Measurements from ENCODE around the gene TMEM184A. TPM values are rescaled to one million over a fixed set of nuclear protein-coding genes. Genes with fewer than 3 reads are reported as not detected.
"Not testable (repeated sequence)": the region's sequence is repeated elsewhere in the genome, so short reads cannot be mapped to it uniquely, and the experiment has no call there.

Gene TMEM184A
- total RNA-seq, 1 donor from 2014 or later = not detected

DNA sequence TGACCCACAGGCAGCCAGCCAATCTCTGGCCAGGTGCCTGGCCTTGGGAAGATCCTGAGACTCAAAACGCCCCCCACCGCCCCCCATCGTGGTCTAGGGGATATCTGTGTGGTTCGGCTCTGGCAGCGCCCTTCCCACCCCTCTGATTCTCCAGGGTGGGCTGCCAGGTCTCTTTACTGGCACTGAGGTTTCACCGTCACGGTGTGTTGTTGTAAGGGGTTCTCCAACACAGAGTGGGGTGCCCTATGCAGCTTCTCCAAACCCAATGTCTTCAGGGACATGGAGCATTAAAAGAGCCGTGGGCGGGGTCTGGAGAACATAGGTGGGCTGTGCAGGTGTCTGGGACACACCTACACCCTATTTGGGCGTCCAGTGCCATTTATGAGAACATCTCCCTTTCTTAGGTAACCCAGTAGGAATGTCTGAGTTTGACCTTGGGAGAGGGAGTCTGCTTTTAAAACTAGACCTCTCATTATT is 24.0 kb downstream of the TMEM184A start:
- Mint-ChIP-seq H3K27me3 (no peaks in the 10 kb centered on the region), H3K4me1 (peaks cover 24% of the 10 kb centered on the region), H3K4me3 (peak overlapping the region; percentile 91), H3K27ac (peak overlapping the region; percentile 94), H3K9me3 (no peaks in the 10 kb centered on the region), H3K36me3 (ENCODE audit: low read depth) (peaks cover 5% of the 10 kb centered on the region)
- peak; percentile 74 for DNase-seq
- intact Hi-C loops (cut with micrococcal nuclease) = loop anchor here (1.0 to 5.0 kb wide), 5 partner anchors 28 to 875 kb away; partner anchors contain the start of genes INTS1, MICALL2 and ZFAND2A

DNA sequence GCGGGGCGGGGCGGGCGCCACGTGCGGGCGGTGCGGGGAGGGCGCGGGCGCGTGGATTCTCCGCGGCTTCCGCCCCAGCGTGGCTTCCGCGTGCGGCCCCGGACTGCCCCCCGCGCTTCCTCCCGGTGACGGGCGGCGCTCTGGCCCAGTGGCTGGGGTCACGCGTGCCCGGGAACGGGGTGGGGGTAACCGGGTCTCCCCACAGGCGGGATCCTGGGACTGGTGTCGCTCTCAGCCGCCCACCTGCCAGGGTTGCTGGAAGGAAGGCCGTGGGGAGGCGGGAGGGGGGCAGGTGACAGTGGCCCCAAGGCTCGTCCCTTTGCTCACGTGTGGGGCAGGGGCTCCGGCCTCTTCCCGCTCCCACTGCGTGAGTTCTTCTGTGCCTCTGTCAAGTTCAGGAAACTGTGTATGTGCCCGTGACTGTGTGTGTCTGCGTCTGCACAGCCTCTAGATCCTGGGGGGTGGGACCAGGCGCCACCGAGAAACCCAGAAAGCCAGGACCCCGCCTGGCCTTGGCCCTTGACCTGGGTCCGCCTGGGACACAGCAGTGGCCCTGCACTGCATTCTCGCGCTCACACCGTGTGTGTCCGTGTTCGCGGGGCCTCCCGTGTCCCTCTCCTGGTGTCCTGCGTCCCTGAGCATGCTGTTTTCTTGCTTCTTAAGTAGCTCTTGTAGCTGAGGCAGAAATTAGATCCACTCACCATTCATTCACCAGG is 24.6 kb downstream of the TMEM184A start:
- Mint-ChIP-seq H3K27ac (peak overlapping the region; percentile 94), H3K27me3 (peaks cover 4% of the 10 kb centered on the region), H3K4me1 (peaks cover 22% of the 10 kb centered on the region), H3K9me3 (no peaks in the 10 kb centered on the region), H3K36me3 (ENCODE audit: low read depth) (peaks cover 2% of the 10 kb centered on the region), H3K4me3 (peak overlapping the region; percentile 91)
- peak; percentile 86 for DNase-seq
- intact Hi-C loops (cut with micrococcal nuclease) = loop anchor here (5.0 kb wide), 1 partner anchor 369 kb away; the partner anchor contains the start of gene ZFAND2A

DNA sequence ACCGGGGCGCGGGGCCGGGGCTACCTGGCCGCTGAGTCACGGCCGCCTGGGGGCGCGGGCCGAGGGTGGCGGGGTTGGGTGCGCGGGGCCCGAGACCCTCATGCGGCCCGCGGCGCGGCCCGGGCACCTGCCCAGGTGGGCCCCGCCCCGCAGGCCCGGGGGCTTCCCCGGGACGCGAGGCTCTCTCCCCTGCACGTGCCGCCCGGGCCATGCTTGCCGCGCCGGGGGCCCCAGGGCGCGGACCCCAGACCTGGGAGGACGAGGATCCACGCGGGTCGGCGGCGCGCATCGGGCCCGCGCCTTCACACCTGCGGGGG is 25.1 kb downstream of the TMEM184A start:
- peaks cover 5% of the 10 kb centered on the region for H3K27me3 Mint-ChIP-seq

DNA sequence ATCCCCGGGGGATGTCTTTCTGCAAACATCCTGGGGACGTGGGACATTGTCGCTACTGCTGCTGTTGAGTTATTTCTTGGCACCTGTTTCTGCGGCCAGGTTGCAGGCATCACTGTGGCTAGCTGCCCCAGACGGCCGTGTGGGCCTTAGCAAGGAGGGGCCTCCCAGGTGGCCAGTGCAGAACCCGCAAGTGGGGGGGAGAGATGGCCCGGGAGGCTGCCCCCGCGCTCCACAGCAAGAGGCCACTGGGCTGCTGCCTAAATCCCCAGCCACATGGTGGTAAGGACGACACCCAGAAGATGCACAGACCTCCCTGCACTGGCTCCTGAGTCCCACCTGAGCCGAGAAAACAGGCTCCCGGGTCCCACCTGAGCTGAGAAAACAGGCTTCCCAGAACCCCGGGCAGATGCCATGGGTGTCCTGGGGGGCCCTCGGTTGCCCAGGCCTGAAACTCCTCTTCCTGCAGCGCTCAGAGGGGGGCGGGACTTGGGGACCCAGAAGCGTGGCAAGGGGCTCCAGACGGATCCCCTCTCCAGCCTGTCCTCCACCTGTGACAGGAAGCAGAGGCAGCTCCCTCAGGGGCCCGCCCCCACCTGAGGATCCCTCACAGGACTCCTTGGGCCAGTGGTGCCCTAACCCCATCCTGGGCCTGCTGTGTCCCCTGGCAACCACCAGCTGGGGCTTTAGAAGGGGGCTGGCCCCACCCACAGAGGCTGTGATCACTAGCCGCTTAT is 26.5 kb downstream of the TMEM184A start:
- Mint-ChIP-seq H3K27ac (no peak overlapping the region), H3K36me3 (ENCODE audit: low read depth) (no peaks in the 10 kb centered on the region), H3K27me3 (peaks cover 11% of the 10 kb centered on the region), H3K9me3 (no peaks in the 10 kb centered on the region), H3K4me3 (peak overlapping the region; percentile 70), H3K4me1 (peaks cover 23% of the 10 kb centered on the region)
- intact Hi-C loops (cut with micrococcal nuclease) = loop anchor here (5.0 kb wide), 1 partner anchor 367 kb away; the partner anchor contains the start of gene ZFAND2A
- peak; percentile 65 for DNase-seq

More for the DNA sequence above, 25.1 kb downstream of the TMEM184A start:
- intact Hi-C loops (cut with micrococcal nuclease) = loop anchor here (5.0 kb wide), 1 partner anchor 369 kb away; the partner anchor contains the start of gene ZFAND2A
- H3K36me3 Mint-ChIP-seq (ENCODE audit: low read depth) = no peaks in the 10 kb centered on the region
- H3K4me3 Mint-ChIP-seq = no peak overlapping the region
- DNase-seq = no peak
- H3K27ac Mint-ChIP-seq = no peak overlapping the region
- no peaks in the 10 kb centered on the region for H3K9me3 Mint-ChIP-seq
- H3K4me1 Mint-ChIP-seq = peaks cover 21% of the 10 kb centered on the region

DNA sequence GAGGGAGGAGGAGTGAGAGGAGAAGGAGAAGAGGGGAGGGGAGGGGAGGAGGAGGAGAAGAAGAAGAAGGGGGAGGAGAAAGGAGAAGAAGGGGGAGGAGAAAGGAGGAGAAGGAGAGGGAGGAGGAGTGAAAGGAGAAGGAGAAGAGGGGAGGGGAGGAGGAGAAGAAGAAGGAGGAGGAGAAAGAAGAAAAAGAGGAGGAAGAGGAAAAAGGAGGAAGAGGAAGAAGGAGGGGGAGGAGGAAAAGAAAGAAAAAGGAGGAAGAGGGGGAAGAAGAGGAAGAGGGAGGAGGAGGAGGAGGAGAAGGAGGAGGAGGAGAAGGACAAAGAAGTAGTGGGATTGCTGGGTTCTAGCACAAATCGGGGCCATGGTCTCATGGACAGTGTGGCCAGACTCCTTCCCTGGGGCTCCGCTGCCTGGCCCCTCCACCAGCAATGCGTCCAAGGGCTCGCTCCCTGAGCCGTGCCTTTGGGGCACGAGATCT is 29.7 kb downstream of the TMEM184A start:
- intact Hi-C loops (cut with micrococcal nuclease) = no loop called here
- Mint-ChIP-seq H3K27ac (no peak overlapping the region), H3K36me3 (ENCODE audit: low read depth) (no peaks in the 10 kb centered on the region), H3K4me3 (no peak overlapping the region), H3K4me1 (peaks cover 4% of the 10 kb centered on the region), H3K9me3 (no peaks in the 10 kb centered on the region), H3K27me3 (peaks cover 11% of the 10 kb centered on the region)
- no peak for DNase-seq

DNA sequence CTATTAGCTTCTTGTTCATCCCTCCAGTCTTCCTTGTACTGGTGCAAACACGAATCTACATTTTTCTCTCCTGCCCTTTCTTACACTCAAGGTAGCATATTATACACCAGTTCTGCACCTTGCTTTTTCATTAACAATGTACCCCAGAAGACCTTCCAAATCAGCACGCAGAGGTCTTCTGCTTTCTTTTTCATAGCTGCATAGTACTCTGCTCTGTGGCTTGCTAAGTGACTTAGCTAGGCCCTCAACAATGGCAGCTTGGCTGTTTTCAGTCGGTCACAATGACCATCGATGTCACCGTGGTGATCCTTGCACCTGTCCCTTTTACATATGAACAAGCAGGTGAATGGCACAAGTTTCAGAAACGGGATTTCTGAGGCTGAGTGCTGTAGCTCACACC is 30.6 kb downstream of the TMEM184A start:
- no peak for DNase-seq
- H3K27ac Mint-ChIP-seq = no peak overlapping the region
- no peaks in the 10 kb centered on the region for H3K36me3 Mint-ChIP-seq (ENCODE audit: low read depth)
- intact Hi-C loops (cut with micrococcal nuclease) = no loop called here
- H3K4me3 Mint-ChIP-seq = no peak overlapping the region
- H3K9me3 Mint-ChIP-seq = no peaks in the 10 kb centered on the region
- peaks cover 4% of the 10 kb centered on the region for H3K4me1 Mint-ChIP-seq
- H3K27me3 Mint-ChIP-seq = peaks cover 11% of the 10 kb centered on the region

DNA sequence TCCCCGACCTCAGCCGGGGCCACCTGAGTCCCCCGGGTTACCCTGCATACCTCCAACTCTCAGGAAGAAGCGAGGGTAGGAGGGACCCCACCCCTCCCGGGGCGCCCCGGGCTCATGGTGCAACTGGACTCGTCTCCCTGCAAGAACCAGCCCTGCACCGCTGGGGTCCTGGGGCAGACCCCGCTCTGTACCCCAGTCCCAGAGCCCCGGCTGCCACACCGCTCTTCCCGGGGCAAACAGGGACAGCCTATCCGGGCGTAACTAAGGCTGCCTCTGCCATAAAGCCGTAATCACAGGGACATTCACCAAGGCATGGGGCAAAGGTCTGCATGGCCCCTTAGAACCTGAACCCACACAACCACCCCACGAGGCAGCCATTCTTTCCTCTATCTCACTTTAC is 32.2 kb downstream of the TMEM184A start:
- peaks cover 11% of the 10 kb centered on the region for H3K27me3 Mint-ChIP-seq
- no peak for DNase-seq
- H3K36me3 Mint-ChIP-seq (ENCODE audit: low read depth) = no peaks in the 10 kb centered on the region
- H3K4me1 Mint-ChIP-seq = peaks cover 2% of the 10 kb centered on the region
- no peak overlapping the region for H3K4me3 Mint-ChIP-seq
- intact Hi-C loops (cut with micrococcal nuclease) = no loop called here
- H3K27ac Mint-ChIP-seq = no peak overlapping the region
- H3K9me3 Mint-ChIP-seq = peaks cover 9% of the 10 kb centered on the region

DNA sequence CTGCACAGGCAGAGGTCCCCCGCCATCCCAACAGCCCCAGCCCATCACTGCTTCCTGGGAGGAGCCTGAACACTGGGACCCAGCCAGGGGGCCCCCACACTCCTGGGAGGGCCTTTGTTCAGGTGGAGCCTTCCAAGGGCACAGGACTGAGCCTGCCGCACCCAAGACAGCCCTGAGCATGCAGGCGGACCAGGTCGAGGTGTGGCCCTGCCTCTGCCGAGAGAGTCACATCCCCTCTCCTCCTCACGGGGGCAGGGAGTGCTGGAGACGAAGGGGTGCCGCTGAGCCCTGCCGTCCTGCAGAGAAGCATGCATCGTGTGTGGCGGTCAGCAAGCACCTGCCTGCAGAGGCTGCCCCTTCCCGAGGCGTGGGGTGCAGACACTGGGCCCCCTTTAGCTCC is 32.8 kb downstream of the TMEM184A start:
- Mint-ChIP-seq H3K27me3 (peaks cover 11% of the 10 kb centered on the region), H3K4me3 (no peak overlapping the region), H3K4me1 (peaks cover 2% of the 10 kb centered on the region), H3K27ac (no peak overlapping the region), H3K9me3 (peaks cover 9% of the 10 kb centered on the region), H3K36me3 (ENCODE audit: low read depth) (no peaks in the 10 kb centered on the region)
- intact Hi-C loops (cut with micrococcal nuclease) = no loop called here
- no peak for DNase-seq

DNA sequence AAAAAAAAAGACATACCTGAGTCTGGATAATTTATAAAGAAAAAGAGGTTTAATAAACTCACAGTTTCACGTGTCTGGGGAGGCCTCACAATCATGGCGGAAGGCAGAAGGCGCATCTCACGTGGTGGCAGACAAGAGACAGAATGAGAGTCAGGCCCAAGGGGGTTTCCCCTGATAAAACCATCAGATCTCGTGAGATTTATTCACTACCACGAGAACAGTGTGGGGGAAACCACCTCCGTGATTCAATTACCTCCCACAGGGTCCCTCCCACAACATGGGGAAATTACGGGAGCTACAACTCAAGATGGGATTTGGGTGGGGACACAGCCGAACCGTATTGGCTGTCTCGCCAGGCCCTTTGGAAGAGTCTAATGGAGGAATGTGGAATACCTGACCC is 34.5 kb downstream of the TMEM184A start:
- Mint-ChIP-seq H3K27me3 (peaks cover 7% of the 10 kb centered on the region), H3K4me3 (no peak overlapping the region), H3K36me3 (ENCODE audit: low read depth) (no peaks in the 10 kb centered on the region), H3K9me3 (peaks cover 9% of the 10 kb centered on the region), H3K27ac (no peak overlapping the region), H3K4me1 (peaks cover 2% of the 10 kb centered on the region)
- DNase-seq = no peak
- intact Hi-C loops (cut with micrococcal nuclease) = no loop called here

DNA sequence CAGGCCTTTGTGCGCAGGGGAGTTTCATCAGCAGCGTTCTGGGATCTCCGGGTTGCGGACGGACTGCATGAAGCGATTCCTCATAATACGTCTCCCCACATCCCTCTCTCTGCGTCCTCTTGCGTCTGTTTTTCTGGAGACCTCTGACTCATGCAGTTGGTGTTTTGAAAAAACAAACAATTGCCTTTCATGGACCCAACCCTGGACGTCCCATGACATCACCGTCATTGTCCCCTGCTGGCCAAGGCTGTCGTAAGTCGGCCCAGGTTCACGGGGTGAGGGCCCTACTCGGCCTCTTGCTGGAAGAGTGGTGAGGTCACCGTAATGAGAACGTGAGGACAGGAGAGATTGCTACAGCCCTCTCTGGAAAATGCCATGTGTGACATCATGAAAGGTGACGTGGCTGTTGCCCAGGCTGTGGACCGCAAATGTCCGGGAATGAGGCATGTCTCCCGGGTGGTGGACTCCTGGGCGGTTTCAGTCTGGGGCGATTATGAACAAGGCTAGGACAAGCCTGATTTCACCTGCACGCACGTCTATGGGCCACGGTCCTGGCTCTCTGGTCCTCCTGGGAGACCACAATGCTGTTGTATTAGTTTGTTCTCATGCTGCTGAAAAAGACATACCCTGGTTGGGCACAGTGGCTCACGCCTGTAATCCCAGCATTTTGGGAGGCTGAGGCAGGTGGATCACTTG is 35.3 kb downstream of the TMEM184A start:
- no peak overlapping the region for H3K27ac Mint-ChIP-seq
- H3K27me3 Mint-ChIP-seq = peaks cover 4% of the 10 kb centered on the region
- no peak for DNase-seq
- H3K4me1 Mint-ChIP-seq = no peaks in the 10 kb centered on the region
- peaks cover 9% of the 10 kb centered on the region for H3K9me3 Mint-ChIP-seq
- no peak overlapping the region for H3K4me3 Mint-ChIP-seq
- no peaks in the 10 kb centered on the region for H3K36me3 Mint-ChIP-seq (ENCODE audit: low read depth)
- intact Hi-C loops (cut with micrococcal nuclease) = no loop called here

DNA sequence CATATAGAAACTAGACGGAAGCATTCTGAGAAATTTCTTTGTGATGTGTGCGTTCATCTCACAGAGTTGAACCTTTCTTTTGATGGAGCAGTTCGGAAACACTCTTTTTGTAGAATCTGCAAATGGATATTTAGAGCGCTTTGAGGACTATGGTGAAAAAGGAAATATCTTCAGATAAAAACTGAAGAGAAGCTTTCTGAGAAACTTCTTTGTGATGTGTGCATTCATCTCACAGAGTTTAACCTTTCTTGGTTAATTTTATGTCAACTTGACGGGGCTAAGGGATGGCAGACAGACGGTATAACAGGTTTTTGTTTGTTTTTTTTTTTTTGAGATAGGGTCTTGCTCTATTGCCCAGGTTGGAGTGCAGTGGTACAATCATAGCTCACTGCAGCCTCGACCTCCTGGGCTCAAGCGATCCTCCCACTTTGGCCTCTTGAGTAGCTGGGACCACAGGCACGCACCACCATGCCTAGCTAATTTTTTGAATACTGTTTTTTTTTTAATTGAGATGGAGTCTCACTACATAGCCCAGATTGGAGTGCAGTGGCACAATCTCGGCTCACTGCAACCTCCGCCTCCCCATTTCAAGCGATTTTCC is 36.6 kb downstream of the TMEM184A start:
- H3K9me3 Mint-ChIP-seq; H3K36me3 Mint-ChIP-seq (ENCODE audit: low read depth); H3K4me3 Mint-ChIP-seq; intact Hi-C loops (cut with micrococcal nuclease); DNase-seq; H3K4me1 Mint-ChIP-seq; H3K27ac Mint-ChIP-seq; H3K27me3 Mint-ChIP-seq: not testable (repeated sequence)

DNA sequence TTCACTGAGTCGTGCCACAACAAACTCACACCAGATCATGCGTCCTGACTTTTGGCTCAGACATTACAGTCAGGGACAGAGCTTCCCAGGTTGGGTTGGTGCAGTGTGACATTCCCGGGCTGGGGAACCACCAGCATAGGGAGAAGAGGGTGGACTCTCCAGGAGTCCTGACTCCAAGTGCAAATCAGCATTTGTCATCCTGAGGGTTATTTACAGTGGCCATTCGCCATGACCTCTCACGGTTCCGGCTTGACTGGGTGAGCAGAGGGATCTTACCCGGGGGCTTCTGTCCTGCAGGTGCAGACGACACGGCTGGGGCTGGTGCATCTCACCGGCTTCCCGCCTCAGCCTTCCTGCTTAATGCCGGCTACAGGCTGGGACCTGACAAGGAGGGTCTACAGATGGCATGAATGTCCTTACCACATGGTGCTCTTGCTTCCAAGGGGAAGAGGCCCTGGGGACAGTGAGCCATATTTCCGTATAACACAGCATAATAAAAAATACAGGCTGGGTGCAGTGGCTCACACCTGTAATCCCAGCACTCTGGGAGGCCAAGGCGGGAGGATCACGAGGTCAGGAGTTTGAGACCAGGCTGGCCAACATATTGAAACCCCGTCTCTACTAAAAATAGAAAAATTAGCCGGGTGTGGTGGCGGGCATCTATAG is 39.3 kb downstream of the TMEM184A start:
- H3K4me3 Mint-ChIP-seq = no peak overlapping the region
- peaks cover 9% of the 10 kb centered on the region for H3K9me3 Mint-ChIP-seq
- intact Hi-C loops (cut with micrococcal nuclease) = no loop called here

DNA sequence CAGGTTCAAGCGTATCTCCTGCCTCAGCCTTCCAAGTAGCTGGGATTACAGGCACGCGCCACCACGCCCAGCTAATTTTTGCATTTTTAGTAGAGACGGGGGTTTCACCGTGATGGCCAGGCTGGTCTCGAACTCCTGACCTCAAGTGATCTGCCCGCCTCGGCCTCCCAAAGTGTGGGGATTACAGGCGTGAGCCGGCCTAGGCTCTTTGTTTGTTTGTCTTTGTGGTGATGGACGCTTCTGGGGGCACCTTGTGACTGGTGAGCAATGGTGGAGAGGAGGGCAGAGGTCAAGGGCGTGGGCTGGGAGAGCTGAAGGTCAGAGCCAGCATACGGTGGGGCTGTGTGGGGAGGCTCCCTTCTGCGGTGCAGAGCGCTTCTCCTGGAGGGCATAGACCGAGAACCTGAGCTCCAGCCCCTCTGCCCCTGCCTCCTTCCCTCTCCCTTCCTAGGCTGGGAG is 40.5 kb downstream of the TMEM184A start:
- H3K4me3 Mint-ChIP-seq; H3K36me3 Mint-ChIP-seq (ENCODE audit: low read depth); H3K4me1 Mint-ChIP-seq; H3K27me3 Mint-ChIP-seq; H3K27ac Mint-ChIP-seq; DNase-seq; H3K9me3 Mint-ChIP-seq; intact Hi-C loops (cut with micrococcal nuclease): not testable (repeated sequence)

More for the DNA sequence above, 39.3 kb downstream of the TMEM184A start:
- no peaks in the 10 kb centered on the region for H3K36me3 Mint-ChIP-seq (ENCODE audit: low read depth)
- peaks cover 5% of the 10 kb centered on the region for H3K4me1 Mint-ChIP-seq
- H3K27me3 Mint-ChIP-seq = no peaks in the 10 kb centered on the region
- no peak for DNase-seq
- no peak overlapping the region for H3K27ac Mint-ChIP-seq
